Measurements from ENCODE around the gene CDK7.
"Not testable (repeated sequence)": the region's sequence is repeated elsewhere in the genome, so short reads cannot be mapped to it uniquely, and the experiment has no call there.

CDK7 gene

GRCh38 chr5:69238760-69239251, 4.1 kb downstream of the CDK7 start:
- DNase-seq, result no peak

GRCh38 chr5:69242215-69242927, 7.7 kb downstream of the CDK7 start:
- DNase-seq, result no peak

- DNase-seq, result no peak
These were observed 10.3 kb downstream of the CDK7 start for GRCh38 chr5:69245031-69245430.

- no peak for DNase-seq
These were observed 13.3 kb downstream of the CDK7 start for GRCh38 chr5:69248019-69248418.

- no peak for DNase-seq
These were observed 15.9 kb downstream of the CDK7 start for GRCh38 chr5:69250593-69250992.

GRCh38 chr5:69252437-69252836, 17.8 kb downstream of the CDK7 start:
- no peak for DNase-seq

- not testable (repeated sequence) for DNase-seq
These were observed 21.3 kb downstream of the CDK7 start for GRCh38 chr5:69255940-69256339.

- DNase-seq, result no peak
These were observed 22.9 kb downstream of the CDK7 start for GRCh38 chr5:69257577-69257976.

- no peak for DNase-seq
These were observed 26.3 kb downstream of the CDK7 start for GRCh38 chr5:69261034-69261433.

- DNase-seq, result no peak
These were observed 31.2 kb downstream of the CDK7 start for GRCh38 chr5:69265931-69266330.

GRCh38 chr5:69268899-69269298, 34.2 kb downstream of the CDK7 start:
- no peak for DNase-seq

GRCh38 chr5:69270840-69271239, 36.2 kb downstream of the CDK7 start:
- DNase-seq, result no peak

- DNase-seq, result no peak
These were observed 36.7 kb downstream of the CDK7 start for GRCh38 chr5:69271376-69271775.

- no peak for DNase-seq
These were observed 40.9 kb downstream of the CDK7 start for GRCh38 chr5:69275563-69275962.

GRCh38 chr5:69276422-69277174, 41.9 kb downstream of the CDK7 start:
- DNase-seq, result no peak

- no peak for DNase-seq
These were observed 44.8 kb downstream of the CDK7 start for GRCh38 chr5:69279517-69279916.

- no peak for DNase-seq
These were observed 46.4 kb downstream of the CDK7 start for GRCh38 chr5:69281114-69281513.

- DNase-seq, result no peak
These were observed 49.5 kb downstream of the CDK7 start for GRCh38 chr5:69284203-69284602.

- DNase-seq, result no peak
These were observed 50.9 kb downstream of the CDK7 start for GRCh38 chr5:69285448-69286116.

- DNase-seq, result no peak
These were observed 53.4 kb downstream of the CDK7 start for GRCh38 chr5:69288069-69288468.

- DNase-seq, result no peak
These were observed 54.0 kb downstream of the CDK7 start for GRCh38 chr5:69288688-69289087.

GRCh38 chr5:69292306-69292705, 57.6 kb downstream of the CDK7 start:
- DNase-seq, result no peak

GRCh38 chr5:69293882-69294281, 59.2 kb downstream of the CDK7 start:
- DNase-seq, result no peak

All from activated CD4-positive, alpha-beta T cell treated with anti-CD3 and anti-CD28 coated beads, Interleukin-2, amount 50 U/mL, for 4 hours (primary cell).